Adrenal gland (tissue), 12 donors: ENCODE data around the gene EXTL2. TPM values are rescaled to one million over a fixed set of nuclear protein-coding genes. Genes with fewer than 3 reads are reported as not detected.

Source experiments
- DNase-seq, 7 donors: peaks; one replicate each; pipeline ENCODE4 v3.0.0-alpha.2; 2019 to 2020
- H3K27ac ChIP-seq, 5 donors: fragments of 200-600 bp; sonication (generic) in 4 of 5; 1 replicate in 3 of 5; 2 replicates in 2 of 5; pipeline versions ENCODE4 v1.5.1 to v1.8.0; 2016 to 2020; ENCODE audit warnings: mild to moderate bottlenecking in 1 of 5
- H3K27me3 ChIP-seq: fragments of 200-600 bp; 2 replicates; pipeline ENCODE4 v1.8.0; 2021
- H3K36me3 ChIP-seq, 2 donors: fragments of 200-600 bp; replicated peaks in 1 of 2; 1 replicate in 1 of 2; 2 replicates in 1 of 2; pipeline versions ENCODE4 v1.5.1 to v1.8.0; 2018 to 2022
- H3K4me1 ChIP-seq, 2 donors: fragments of 200-600 bp; replicated peaks in 1 of 2; 1 replicate in 1 of 2; 2 replicates in 1 of 2; pipeline versions ENCODE4 v1.5.1 to v1.8.0; 2018 to 2021
- H3K4me3 ChIP-seq, 4 donors: fragments of 200-600 bp; sonication (generic) in 3 of 4; one replicate each; pipeline ENCODE4 v1.5.1; 2016 to 2018
- H3K9me3 ChIP-seq, 3 donors: fragments of 200-600 bp; sonication (generic) in 1 of 3; replicated peaks in 1 of 3; 1 replicate in 2 of 3; 2 replicates in 1 of 3; pipeline versions ENCODE4 v1.5.1 to v1.8.0; 2016 to 2021
- CTCF ChIP-seq, 6 experiments: fragments of 450-650 bp in 4 of 6; fragments of 200-600 bp in 2 of 6; sonication (generic) in 1 of 6; IDR thresholded peaks; 1 replicate in 5 of 6; 2 replicates in 1 of 6; pipeline versions ENCODE4 v1.5.1 to v1.8.0; 2016 to 2021; ENCODE audit warnings: antibody characterized with exemption in 6 of 6, mild to moderate bottlenecking in 2 of 6, moderate library complexity in 1 of 6
- POLR2A ChIP-seq, 2 donors: fragments of 450-650 bp; IDR thresholded peaks; one replicate each; pipeline ENCODE4 v1.6.1; 2017; ENCODE audit warnings: antibody characterized with exemption in 2 of 2, mild to moderate bottlenecking in 2 of 2, moderate library complexity in 1 of 2
- WGBS, 4 donors: extraction: QIAGEN DNeasy Blood & Tissue Kit in 2 of 4; methylation state at CpG; one replicate each; pipeline versions ENCODE4 v1.1.5 to v1.1.7; 2013 to 2017; 5-methylcytosine and 5-hydroxymethylcytosine counted together
- intact Hi-C, 2 donors: fragments of 100-400 bp; cut with DNase I; formaldehyde crosslinking; loops; one replicate each; pipeline versions ENCODE4 v1.14.1 to v1.15.0; 2022 to 2023
- polyA plus RNA-seq, 3 donors: library from polyadenylated mRNA; stranded (reverse); fragments of 200-250 nt in 2 of 3; fragments of 350-450 nt in 1 of 3; fragmentation: Illumina TruSeq in 1 of 3; extraction: RNeasy Lipid Tissue Mini Kit (QIAGEN cat#74804) in 1 of 3; gene quantifications; one replicate each; pipeline ENCODE4 v1.2.3, GENCODE V29; 2013 to 2014
- total RNA-seq, 9 donors: library from RNA; depleted of rRNA in 4 of 9; stranded (reverse); fragments of >200 nt in 4 of 9; fragments of 120-200 nt in 1 of 9; fragmentation: NEBNext Ultra II Directional in 1 of 9; extraction: Animal tissue kit (Norgen Biotek cat#: 25700) in 1 of 9; gene quantifications; one replicate each; pipeline versions ENCODE4 v1.1.0 to v1.2.4, GENCODE V29; 2013 to 2023
- donor health status: healthy with polysubstance abuse.
- donor health status: Bipolar disorder and iron deficiency.
- donor health status: DM: yes; HTN: yes; CAD: no.
- donor health status: DM: no; HTN: no; CAD: no.
- donor health status: DM: no; HTN: no; CAD: no.
- donor health status: DM: yes; HTN: yes; CAD: no.

Gene EXTL2
- total and polyA plus RNA-seq, 12 donors: 15.4 to 98.9 (median 31.6) TPM

- Histone ChIP-seq H3K27ac (no peak overlapping the region), H3K4me1 (peaks cover 0 to 13% of the 10 kb centered on the region in 2 donors), H3K36me3 (no peaks in the 10 kb centered on the region), H3K9me3 (no peaks in the 10 kb centered on the region), H3K4me3 (no peak overlapping the region), H3K27me3 (no peaks in the 10 kb centered on the region)
- DNase-seq: no peak
- TF ChIP-seq POLR2A (IDR thresholded peaks at IDR 0.05) (no peak), CTCF (IDR thresholded peaks at IDR 0.05) (no peak)
- intact Hi-C loops: loop anchor here in 1 of 2 donors (5.0 to 10.0 kb wide), 2 partner anchors 414 to 1071 kb away; no protein-coding TSS in a partner anchor
Observed at GRCh38 chr1:100876291-100876690, 18.4 kb downstream of the EXTL2 start.

GRCh38 chr1:100875228-100875627 lies 19.4 kb downstream of the EXTL2 start:
- H3K4me1 ChIP-seq: peaks cover 0 to 3% of the 10 kb centered on the region in 2 donors
- H3K27me3 ChIP-seq: no peaks in the 10 kb centered on the region
- H3K9me3 ChIP-seq: no peaks in the 10 kb centered on the region
- no peak overlapping the region for H3K4me3 ChIP-seq
- intact Hi-C loops: loop anchor here in 1 of 2 donors (5.0 to 10.0 kb wide), 2 partner anchors 413 to 1070 kb away; no protein-coding TSS in a partner anchor
- H3K36me3 ChIP-seq: no peaks in the 10 kb centered on the region
- no peak overlapping the region for H3K27ac ChIP-seq
- 83 to 94% (median 90%) methylated on average over 3 of the region's 3 CpGs for WGBS, 4 donors
- TF ChIP-seq POLR2A (IDR thresholded peaks at IDR 0.05) (no peak), CTCF (IDR thresholded peaks at IDR 0.05) (no peak)
- no peak for DNase-seq

GRCh38 chr1:100874433-100874832 lies 20.2 kb downstream of the EXTL2 start:
- WGBS, 4 donors: 76 to 85% (median 79%) methylated on average over 2 of the region's 2 CpGs
- intact Hi-C loops: loop anchor here in 1 of 2 donors (10.0 kb wide), 1 partner anchor 1070 kb away; no protein-coding TSS in a partner anchor

GRCh38 chr1:100869996-100870395 lies 24.6 kb downstream of the EXTL2 start:
- intact Hi-C loops: loop anchor here (2.0 to 10.0 kb wide), 4 partner anchors 145 to 1065 kb away; no protein-coding TSS in a partner anchor
- Histone ChIP-seq H3K27me3 (no peaks in the 10 kb centered on the region), H3K4me1 (peaks cover 0 to 6% of the 10 kb centered on the region in 2 donors), H3K27ac (no peak overlapping the region), H3K4me3 (no peak overlapping the region), H3K36me3 (no peaks in the 10 kb centered on the region), H3K9me3 (no peaks in the 10 kb centered on the region)
- DNase-seq: no peak
- TF ChIP-seq CTCF (IDR thresholded peaks at IDR 0.05): no peak
- TF ChIP-seq POLR2A (IDR thresholded peaks at IDR 0.05): no peak
- WGBS, 4 donors: 79 to 88% (median 83%) methylated on average over 2 of the region's 2 CpGs

More at GRCh38 chr1:100874433-100874832, 20.2 kb downstream of the EXTL2 start:
- no peak overlapping the region for H3K4me3 ChIP-seq
- TF ChIP-seq CTCF (IDR thresholded peaks at IDR 0.05) (no peak), POLR2A (IDR thresholded peaks at IDR 0.05) (no peak)
- no peaks in the 10 kb centered on the region for H3K27me3 ChIP-seq
- H3K27ac ChIP-seq: no peak overlapping the region
- no peaks in the 10 kb centered on the region for H3K9me3 ChIP-seq
- no peaks in the 10 kb centered on the region for H3K36me3 ChIP-seq
- no peak for DNase-seq
- H3K4me1 ChIP-seq: no peaks in the 10 kb centered on the region
